H9 (cell line): ENCODE data around the gene FOXP2. TPM values are rescaled to one million over a fixed set of nuclear protein-coding genes. Genes with fewer than 3 reads are reported as not detected.

Experiments
- DNase-seq: peaks from one replicate; pipeline ENCODE4 v3.0.0-alpha.2; 2017
- H2AFZ ChIP-seq: one replicate; pipeline ENCODE4 v1.6.1; 2013; ENCODE audit warnings: mild to moderate bottlenecking, low read length, control low read depth, moderate library complexity
- H2AK5ac ChIP-seq: 2 replicates; pipeline ENCODE4 v1.6.1; 2013; ENCODE audit warnings: low read length, control low read depth, mixed read lengths; ENCODE audit not compliant: insufficient read length
- H2BK120ac ChIP-seq: one replicate; pipeline ENCODE4 v1.6.1; 2013; ENCODE audit warnings: low read depth, mild to moderate bottlenecking, low read length, control low read depth, inconsistent platforms; ENCODE audit not compliant: poor library complexity, severe bottlenecking
- H2BK12ac ChIP-seq: 2 replicates; pipeline ENCODE4 v1.6.1; 2013; ENCODE audit warnings: low read length, control low read depth, mixed read lengths, low read depth; ENCODE audit not compliant: insufficient read length
- H2BK15ac ChIP-seq: 2 replicates; pipeline ENCODE4 v1.6.1; 2013; ENCODE audit warnings: low read depth, low read length, control low read depth
- H2BK20ac ChIP-seq: one replicate; pipeline ENCODE4 v1.6.1; 2013; ENCODE audit warnings: low read depth, mild to moderate bottlenecking, low read length, control low read depth, inconsistent platforms; ENCODE audit not compliant: poor library complexity, severe bottlenecking
- H2BK5ac ChIP-seq: 2 replicates; pipeline ENCODE4 v1.6.1; 2013; ENCODE audit warnings: low read length, control low read depth, mixed read lengths; ENCODE audit not compliant: insufficient read length
- H3K14ac ChIP-seq: 2 replicates; pipeline ENCODE4 v1.6.1; 2013; ENCODE audit warnings: low read length, control low read depth; ENCODE audit not compliant: insufficient read depth
- H3K18ac ChIP-seq: 2 replicates; pipeline ENCODE4 v1.6.1; 2013; ENCODE audit warnings: low read depth, mild to moderate bottlenecking, mixed read lengths, low read length, control low read depth; ENCODE audit not compliant: insufficient read length
- H3K23ac ChIP-seq: 2 replicates; pipeline ENCODE4 v1.6.1; 2013; ENCODE audit warnings: low read length, control low read depth, mixed read lengths, low read depth; ENCODE audit not compliant: insufficient read length
- H3K23me2 ChIP-seq: 2 replicates; pipeline ENCODE4 v1.6.1; 2013; ENCODE audit warnings: low read depth, mild to moderate bottlenecking, mixed read lengths, low read length, control low read depth; ENCODE audit not compliant: insufficient read length, poor library complexity, severe bottlenecking
- H3K27ac ChIP-seq: 2 replicates; pipeline ENCODE4 v1.5.1; 2013; ENCODE audit warnings: low read length, control low read depth, mixed read lengths, low read depth; ENCODE audit not compliant: insufficient read length
- H3K27me3 ChIP-seq: 2 replicates; pipeline ENCODE4 v1.6.1; 2013; ENCODE audit warnings: low read length, control low read depth, inconsistent platforms; ENCODE audit not compliant: insufficient read depth
- H3K4ac ChIP-seq: 2 replicates; pipeline ENCODE4 v1.6.1; 2013; ENCODE audit warnings: low read depth, mild to moderate bottlenecking, control low read depth, inconsistent platforms, low read length, moderate library complexity
- H3K4me1 ChIP-seq: 2 replicates; pipeline ENCODE4 v1.6.1; 2013; ENCODE audit warnings: low read length, control low read depth, inconsistent platforms; ENCODE audit not compliant: insufficient read depth
- H3K4me2 ChIP-seq: 2 replicates; pipeline ENCODE4 v1.6.1; 2013; ENCODE audit warnings: low read length, control low read depth, mixed read lengths; ENCODE audit not compliant: insufficient read length, insufficient read depth
- H3K56ac ChIP-seq: 2 replicates; pipeline ENCODE4 v1.6.1; 2013; ENCODE audit warnings: low read depth, mild to moderate bottlenecking, mixed read lengths, low read length, control low read depth; ENCODE audit not compliant: insufficient read length
- H3K79me1 ChIP-seq: 2 replicates; pipeline ENCODE4 v1.6.1; 2013; ENCODE audit warnings: low read depth, mild to moderate bottlenecking, moderate library complexity, low read length, control low read depth, inconsistent platforms; ENCODE audit not compliant: insufficient read depth, poor library complexity, severe bottlenecking
- H3K79me2 ChIP-seq: 2 replicates; pipeline ENCODE4 v1.6.1; 2013; ENCODE audit warnings: low read length, control low read depth, inconsistent platforms; ENCODE audit not compliant: insufficient read depth
- H3K9ac ChIP-seq: 2 replicates; pipeline ENCODE4 v1.6.1; 2013; ENCODE audit warnings: low read length, control low read depth, mixed read lengths; ENCODE audit not compliant: insufficient read length; ENCODE audit errors: extremely low read depth
- H3K9me3 ChIP-seq: one replicate; pipeline ENCODE4 v1.6.1; 2013; ENCODE audit warnings: low read depth, low read length, inconsistent platforms; ENCODE audit not compliant: control insufficient read depth
- H3T11ph ChIP-seq: one replicate; pipeline ENCODE4 v1.6.1; 2013; ENCODE audit warnings: mild to moderate bottlenecking, low read length, control low read depth, inconsistent platforms
- H4K20me1 ChIP-seq: one replicate; pipeline ENCODE4 v1.6.1; 2013; ENCODE audit not compliant: control insufficient read depth, insufficient read length, insufficient read depth
- H4K5ac ChIP-seq: 2 replicates; pipeline ENCODE4 v1.6.1; 2013; ENCODE audit warnings: low read depth, mild to moderate bottlenecking, mixed read lengths, low read length, control low read depth; ENCODE audit not compliant: insufficient read length
- H4K8ac ChIP-seq: replicated peaks from 2 replicates; pipeline ENCODE4 v1.6.1; 2013; ENCODE audit warnings: low read length, control low read depth, mixed read lengths, low read depth; ENCODE audit not compliant: insufficient read length
- H4K91ac ChIP-seq: 2 replicates; pipeline ENCODE4 v1.6.1; 2013; ENCODE audit warnings: low read depth, mild to moderate bottlenecking, moderate library complexity, mixed read lengths, low read length, control low read depth; ENCODE audit not compliant: insufficient read length
- H3K27ac Mint-ChIP-seq, 3 experiments: 2 replicates in 2 of 3; 3 replicates in 1 of 3; pipeline ENCODE4 v1.8.0; 2020 to 2021; ENCODE audit warnings: mixed read lengths in 3 of 3, mild to moderate bottlenecking in 1 of 3, moderate library complexity in 1 of 3
- H3K27me3 Mint-ChIP-seq: 2 replicates; pipeline ENCODE4 v1.8.0; 2021; ENCODE audit warnings: low read depth, mild to moderate bottlenecking, moderate library complexity, mixed read lengths
- H3K36me3 Mint-ChIP-seq, 3 experiments: 2 replicates in 2 of 3; 3 replicates in 1 of 3; pipeline ENCODE4 v1.8.0; 2020 to 2021; ENCODE audit warnings: low read depth in 3 of 3, mixed read lengths in 3 of 3; ENCODE audit not compliant: insufficient read depth in 1 of 3
- H3K4me1 Mint-ChIP-seq, 2 experiments: 2 replicates each; pipeline ENCODE4 v1.8.0; 2020; ENCODE audit warnings: mixed read lengths in 2 of 2
- H3K4me3 Mint-ChIP-seq, 2 experiments: 2 replicates in 1 of 2; 3 replicates in 1 of 2; pipeline ENCODE4 v1.8.0; 2020 to 2021; ENCODE audit warnings: mild to moderate bottlenecking in 2 of 2, mixed read lengths in 2 of 2, moderate library complexity in 1 of 2
- H3K9me3 Mint-ChIP-seq, 2 experiments: 2 replicates in 1 of 2; 3 replicates in 1 of 2; pipeline ENCODE4 v1.8.0; 2020; ENCODE audit warnings: mild to moderate bottlenecking in 2 of 2, mixed read lengths in 2 of 2, moderate library complexity in 1 of 2
- WGBS: extraction: QIAGEN DNeasy Blood & Tissue Kit; methylation state at CpG from one replicate; pipeline ENCODE4 v1.1.7; 2013; ENCODE audit warnings: missing lambda C conversion rate, low lambda C conversion rate, mixed read lengths; ENCODE audit not compliant: insufficient read length; ENCODE audit errors: extremely low coverage; 5-methylcytosine and 5-hydroxymethylcytosine counted together
- total RNA-seq: library from RNA; stranded (reverse); gene quantifications from 2 replicates; pipeline ENCODE4 v1.2.1, GENCODE V29; 2021
- TF ChIP-seq, protein P1 (sequence below): fragments of 200-600 bp; sonication (generic); conservative IDR thresholded peaks from 3 replicates; pipeline ENCODE4 v1.8.0; 2021; ENCODE audit warnings: antibody characterized with exemption, mild to moderate bottlenecking

Gene FOXP2
- total RNA-seq, 1 experiment from 2014 or later = not detected

DNA sequence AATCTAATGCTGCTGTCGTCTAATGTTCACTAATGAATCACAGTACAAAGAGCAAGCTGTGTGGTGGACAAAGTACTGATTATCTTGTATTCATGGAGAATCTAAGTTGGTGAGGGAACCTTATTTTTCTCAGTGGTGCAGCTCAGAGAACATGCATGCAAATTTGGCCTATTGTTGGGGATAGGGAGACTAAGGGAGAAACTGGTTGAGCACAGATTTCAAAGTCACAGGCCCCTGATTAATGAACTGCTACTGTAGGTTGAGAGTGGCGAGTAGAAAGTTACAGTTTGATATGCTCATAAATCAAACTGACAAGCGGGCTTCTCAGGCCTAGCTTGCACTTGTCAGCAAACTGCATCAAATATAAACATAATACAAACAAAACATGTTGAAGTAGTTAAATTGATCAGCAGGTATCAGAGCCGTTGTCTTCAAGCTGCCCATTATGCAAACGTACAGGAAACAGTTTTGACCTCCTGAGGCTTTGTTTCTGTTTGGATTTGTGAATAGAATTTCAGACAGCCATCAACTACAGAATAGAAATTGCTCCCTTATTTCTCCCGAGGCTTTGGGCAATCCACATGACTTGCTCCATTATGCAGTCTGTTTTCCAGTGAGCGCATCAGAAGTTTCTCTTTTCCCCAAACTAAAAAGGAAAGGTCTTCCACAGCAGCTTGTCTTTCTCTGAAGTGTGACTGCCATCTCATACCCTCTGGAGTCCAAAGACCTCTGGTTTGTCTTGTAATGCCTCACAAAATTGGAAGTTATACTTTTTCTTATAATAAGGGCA is 215.8 kb downstream of the FOXP2 start:
- Histone ChIP-seq H3K23ac (no peak overlapping the region), H3K27me3 (no peaks in the 10 kb centered on the region), H4K8ac (no peak overlapping the region), H3K23me2 (no peaks in the 10 kb centered on the region), H3K79me2 (no peaks in the 10 kb centered on the region), H3K9ac (no peak overlapping the region), H2BK20ac (no peak overlapping the region), H3K9me3 (no peaks in the 10 kb centered on the region), H3K4me2 (peak overlapping the region; percentile 33), H3T11ph (no peak overlapping the region), H3K56ac (no peak overlapping the region), H2BK15ac (no peak overlapping the region), H3K14ac (no peak overlapping the region; the same call in 1 of the 2 replicates), H2AK5ac (no peak overlapping the region), H3K4me1 (peaks cover 15% of the 10 kb centered on the region; the same call in 1 of the 2 replicates), H2BK12ac (no peak overlapping the region), H4K20me1 (no peaks in the 10 kb centered on the region), H3K79me1 (no peaks in the 10 kb centered on the region), H2BK120ac (no peak overlapping the region), H4K91ac (no peak overlapping the region), H3K4ac (no peak overlapping the region), H3K18ac (no peak overlapping the region), H2BK5ac (no peak overlapping the region), H4K5ac (no peak overlapping the region), H2AFZ (peak overlapping the region; percentile 64), H3K27ac (peak overlapping the region; percentile 43)
- TF ChIP-seq, protein P1, sequence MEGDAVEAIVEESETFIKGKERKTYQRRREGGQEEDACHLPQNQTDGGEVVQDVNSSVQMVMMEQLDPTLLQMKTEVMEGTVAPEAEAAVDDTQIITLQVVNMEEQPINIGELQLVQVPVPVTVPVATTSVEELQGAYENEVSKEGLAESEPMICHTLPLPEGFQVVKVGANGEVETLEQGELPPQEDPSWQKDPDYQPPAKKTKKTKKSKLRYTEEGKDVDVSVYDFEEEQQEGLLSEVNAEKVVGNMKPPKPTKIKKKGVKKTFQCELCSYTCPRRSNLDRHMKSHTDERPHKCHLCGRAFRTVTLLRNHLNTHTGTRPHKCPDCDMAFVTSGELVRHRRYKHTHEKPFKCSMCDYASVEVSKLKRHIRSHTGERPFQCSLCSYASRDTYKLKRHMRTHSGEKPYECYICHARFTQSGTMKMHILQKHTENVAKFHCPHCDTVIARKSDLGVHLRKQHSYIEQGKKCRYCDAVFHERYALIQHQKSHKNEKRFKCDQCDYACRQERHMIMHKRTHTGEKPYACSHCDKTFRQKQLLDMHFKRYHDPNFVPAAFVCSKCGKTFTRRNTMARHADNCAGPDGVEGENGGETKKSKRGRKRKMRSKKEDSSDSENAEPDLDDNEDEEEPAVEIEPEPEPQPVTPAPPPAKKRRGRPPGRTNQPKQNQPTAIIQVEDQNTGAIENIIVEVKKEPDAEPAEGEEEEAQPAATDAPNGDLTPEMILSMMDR = no peak
- Mint-ChIP-seq H3K4me3 (peak overlapping the region in 1 of 2 experiments; percentile 36; a peak in 1 of 5 replicates), H3K27me3 (no peaks in the 10 kb centered on the region), H3K4me1 (peaks cover 25 to 29% of the 10 kb centered on the region in 2 experiments), H3K9me3 (no peaks in the 10 kb centered on the region), H3K27ac (peak overlapping the region; percentile 81 to 97 (median 94); a peak in 6 of 7 replicates), H3K36me3 (no peaks in the 10 kb centered on the region)
- no peak for DNase-seq
- no CpG with 5 or more reads among the region's 7 CpGs for WGBS
